C1 segment of cervical spinal cord (tissue), 14 donors: Measurements from ENCODE around the gene NIBAN1.
"Not testable (repeated sequence)": the region's sequence is repeated elsewhere in the genome, so short reads cannot be mapped to it uniquely, and the experiment has no call there.

Experiments used
- DNase-seq, 14 donors: peaks; one replicate each; lab custom pipeline; 2025; lab: John Stamatoyannopoulos, UW

The NIBAN1 gene

GRCh38 chr1:184973272-184974055 lies 844 bp downstream of the NIBAN1 start:
- DNase-seq, result peak in 5 of 14 donors; percentile 11 to 28 (median 14)

GRCh38 chr1:184972315-184973055 lies 1.8 kb downstream of the NIBAN1 start:
- no peak for DNase-seq

GRCh38 chr1:184971522-184972265 lies 2.6 kb downstream of the NIBAN1 start:
- DNase-seq, result no peak

- no peak for DNase-seq
Observed at GRCh38 chr1:184970691-184971161, 3.6 kb downstream of the NIBAN1 start.

- no peak for DNase-seq
Observed at GRCh38 chr1:184966989-184967388, 7.3 kb downstream of the NIBAN1 start.

GRCh38 chr1:184965944-184966860 lies 8.1 kb downstream of the NIBAN1 start:
- DNase-seq, result no peak

GRCh38 chr1:184965439-184965838 lies 8.9 kb downstream of the NIBAN1 start:
- DNase-seq, result no peak

- DNase-seq, result no peak
Observed at GRCh38 chr1:184959626-184960025, 14.7 kb downstream of the NIBAN1 start.

- no peak for DNase-seq
Observed at GRCh38 chr1:184958554-184959353, 15.6 kb downstream of the NIBAN1 start.

GRCh38 chr1:184957901-184958300 lies 16.4 kb downstream of the NIBAN1 start:
- not testable (repeated sequence) for DNase-seq

- DNase-seq, result no peak
Observed at GRCh38 chr1:184956999-184957700, 17.2 kb downstream of the NIBAN1 start.

GRCh38 chr1:184954232-184954995 lies 19.9 kb downstream of the NIBAN1 start:
- no peak for DNase-seq

- no peak for DNase-seq
Observed at GRCh38 chr1:184953600-184954219, 20.6 kb downstream of the NIBAN1 start.

GRCh38 chr1:184952428-184952827 lies 21.9 kb downstream of the NIBAN1 start:
- DNase-seq, result no peak

- no peak for DNase-seq
Observed at GRCh38 chr1:184951788-184952187, 22.5 kb downstream of the NIBAN1 start.

- no peak for DNase-seq
Observed at GRCh38 chr1:184950906-184951305, 23.4 kb downstream of the NIBAN1 start.

GRCh38 chr1:184950227-184950626 lies 24.1 kb downstream of the NIBAN1 start:
- DNase-seq, result no peak
